K562 (cell line): Measurements from ENCODE around the gene TIMM17A. TPM values are rescaled to one million over a fixed set of nuclear protein-coding genes. Genes with fewer than 3 reads are reported as not detected.

ENCODE experiments used
- CSDE1 ChIP-seq, 2 experiments: fragments of 450-650 bp; IDR thresholded peaks; 2 replicates each; pipeline ENCODE4 v1.6.1; 2016; ENCODE audit warnings: mild to moderate bottlenecking in 1 of 2
- CXXC5 ChIP-seq: fragments of 250-450 bp; sonication (Bioruptor Pico); IDR thresholded peaks from 2 replicates; pipeline ENCODE4 v1.8.0; 2022; ENCODE audit warnings: inconsistent platforms, mild to moderate bottlenecking, moderate library complexity
- DNMT1 ChIP-seq: fragments of 450-650 bp; IDR thresholded peaks from 2 replicates; pipeline ENCODE4 v1.6.1; 2016; ENCODE audit warnings: antibody characterized with exemption, mild to moderate bottlenecking
- FOXO4 ChIP-seq: fragments of 450-650 bp; formaldehyde crosslinking; IDR thresholded peaks from 2 replicates; pipeline ENCODE4 v1.4.0; 2020; ENCODE audit warnings: mild to moderate bottlenecking, moderate library complexity
- HNRNPLL ChIP-seq: fragments of 200-400 bp; formaldehyde crosslinking; IDR thresholded peaks from 2 replicates; pipeline ENCODE4 v1.6.1; 2017; ENCODE audit warnings: low read length, low read depth, mild to moderate bottlenecking; ENCODE audit not compliant: poor library complexity, severe bottlenecking
- HOMEZ ChIP-seq: fragments of 250-450 bp; sonication (Bioruptor Pico); IDR thresholded peaks from 2 replicates; pipeline ENCODE4 v1.4.0; 2020; ENCODE audit warnings: mild to moderate bottlenecking, moderate library complexity
- L3MBTL2 ChIP-seq: fragments of 450-650 bp; IDR thresholded peaks from 2 replicates; pipeline ENCODE4 v1.6.1; 2016; ENCODE audit warnings: mild to moderate bottlenecking, moderate library complexity
- LCOR ChIP-seq: sonication (generic); formaldehyde crosslinking; IDR thresholded peaks from 2 replicates; pipeline ENCODE4 v1.8.0; 2022; ENCODE audit warnings: mild to moderate bottlenecking, missing genetic modification reagents
- NFYB ChIP-seq: IDR thresholded peaks from 2 replicates; pipeline ENCODE4 v1.6.1; 2011; ENCODE audit warnings: mild to moderate bottlenecking, moderate library complexity; ENCODE audit not compliant: insufficient read length; ENCODE audit errors: extremely low read depth
- PHF8 ChIP-seq: fragments of 200-600 bp; sonication (generic); IDR thresholded peaks from 2 replicates; pipeline ENCODE4 v1.6.1; 2012; ENCODE audit warnings: mixed run types, mild to moderate bottlenecking, inconsistent platforms, low read length, moderate library complexity, borderline replicate concordance
- PRDM10 ChIP-seq: fragments of 450-650 bp; IDR thresholded peaks from 2 replicates; pipeline ENCODE4 v1.6.1; 2018; ENCODE audit not compliant: partially characterized antibody
- SMAD2 ChIP-seq: fragments of 150-350 bp; IDR thresholded peaks from 2 replicates; pipeline ENCODE4 v1.6.1; 2014; ENCODE audit warnings: low read depth, mild to moderate bottlenecking, low read length
- SMARCE1 ChIP-seq: fragments of 450-650 bp; IDR thresholded peaks from 2 replicates; pipeline ENCODE4 v1.7.1; 2016; ENCODE audit warnings: mild to moderate bottlenecking
- TCF7 ChIP-seq: sonication (generic); IDR thresholded peaks from 2 replicates; pipeline ENCODE4 v1.6.1; 2016; ENCODE audit warnings: antibody characterized with exemption, borderline replicate concordance
- TEAD4 ChIP-seq, 2 experiments: sonication (generic) in 1 of 2; formaldehyde crosslinking in 1 of 2; IDR thresholded peaks; 2 replicates each; pipeline versions ENCODE4 v1.6.1 to v1.8.0; 2012 to 2022; ENCODE audit warnings: borderline replicate concordance in 1 of 2, inconsistent platforms in 1 of 2, low read length in 1 of 2, mild to moderate bottlenecking in 1 of 2, missing genetic modification reagents in 1 of 2
- XRCC3 ChIP-seq: fragments of 450-650 bp; IDR thresholded peaks from 2 replicates; pipeline ENCODE4 v1.6.1; 2017; ENCODE audit warnings: mild to moderate bottlenecking, moderate library complexity
- ZBTB34 ChIP-seq: fragments of 250-450 bp; sonication (Bioruptor Pico); IDR thresholded peaks from 2 replicates; pipeline ENCODE4 v1.8.0; 2021; ENCODE audit warnings: mild to moderate bottlenecking, moderate library complexity
- ZFP1 ChIP-seq: fragments of 450-650 bp; formaldehyde crosslinking; IDR thresholded peaks from 2 replicates; pipeline ENCODE4 v1.4.0; 2020; ENCODE audit warnings: mild to moderate bottlenecking, mixed read lengths
- polyA plus RNA-seq, 8 experiments: library from polyadenylated mRNA; depleted of rRNA in 4 of 8; stranded (reverse) in 5 of 8; unstranded in 3 of 8; fragments of >200 nt; fragmentation: Nextera tagmentation in 2 of 8; fragmentation: Illumina TruSeq in 1 of 8; extraction: Ambion mirVana in 2 of 8; extraction: Trizol in 1 of 8; gene quantifications; 2 replicates each; pipeline versions ENCODE4 v1.2.1 to v1.2.3, GENCODE V29; 2011 to 2014; ENCODE audit warnings: inconsistent platforms in 1 of 8, missing spikeins in 1 of 8
- total RNA-seq, 7 experiments: library from RNA; depleted of rRNA in 6 of 7; stranded (reverse); fragments of >200 nt in 6 of 7; fragmentation: Illumina TruSeq in 2 of 7; extraction: Trizol in 2 of 7; gene quantifications; 2 replicates each; pipeline versions ENCODE4 v1.2.1 to v1.2.3, GENCODE V29; 2011 to 2021; ENCODE audit warnings: low replicate concordance in 1 of 7

The TIMM17A gene
- total and polyA plus RNA-seq, 9 of the 15 experiments (the other 6 are each of a cell fraction or from before 2014, with no cell fraction given): 116 to 744 (median 180) TPM

- TF ChIP-seq HNRNPLL (no peak), SMARCE1 (0 out of 2 replicates have a peak, but pooled peaks have one; percentile 23), LCOR (CRISPR knock-in tag) (peak; percentile 87; the same call in 1 of the 2 replicates), CSDE1 (IDR thresholded peaks at IDR 0.05) (no peak), NFYB (no peak), FOXO4 (CRISPR knock-in tag) (no peak), PRDM10 (no peak), XRCC3 (no peak), TEAD4 (IDR thresholded peaks at IDR 0.05; ENCODE audit: low read length) (peak; percentile 47; the same call in 1 of the 2 replicates), TEAD4 (CRISPR knock-in tag; IDR thresholded peaks at IDR 0.05; ENCODE audit: borderline replicate concordance) (no peak), ZFP1 (CRISPR knock-in tag) (no peak), SMAD2 (no peak), DNMT1 (no peak), PHF8 (no peak), TCF7 (no peak), ZBTB34 (CRISPR knock-in tag) (no peak), L3MBTL2 (no peak), CXXC5 (CRISPR knock-in tag) (no peak), HOMEZ (no peak)
Observed at GRCh38 chr1:201945157-201945556, 10.1 kb upstream of the TIMM17A start (continued).
